Astrocyte (in vitro differentiated cells and primary cell): ENCODE measurements around the gene FAM50B.

Source experiments
- CTCF ChIP-seq: IDR thresholded peaks from 2 replicates; pipeline ENCODE4 v1.5.1; 2011; ENCODE audit warnings: low read depth, mild to moderate bottlenecking, inconsistent platforms, low read length, moderate library complexity; ENCODE audit not compliant: insufficient read depth
- EZH2 ChIP-seq: IDR thresholded peaks from 2 replicates; pipeline ENCODE4 v1.6.1; 2012; ENCODE audit warnings: mild to moderate bottlenecking, low read length, inconsistent platforms; ENCODE audit not compliant: insufficient read depth

- TF ChIP-seq CTCF = no peak
- no peak for TF ChIP-seq EZH2
Measured at GRCh38 chr6:3841066-3841454, 8.1 kb upstream of the FAM50B start.
